Stimulated activated CD8-positive, alpha-beta memory T cell treated with anti-CD3 and anti-CD28 coated beads, Interleukin-2, amount 100 ng/mL, for 48 hours (primary cell): ENCODE measurements around the gene FKRP.

Experiments
- DNase-seq, 2 donors: peaks; one replicate each; pipeline ENCODE4 v3.0.0-alpha.2; 2020; ENCODE audit warnings: low read depth in 2 of 2

The FKRP gene

DNA sequence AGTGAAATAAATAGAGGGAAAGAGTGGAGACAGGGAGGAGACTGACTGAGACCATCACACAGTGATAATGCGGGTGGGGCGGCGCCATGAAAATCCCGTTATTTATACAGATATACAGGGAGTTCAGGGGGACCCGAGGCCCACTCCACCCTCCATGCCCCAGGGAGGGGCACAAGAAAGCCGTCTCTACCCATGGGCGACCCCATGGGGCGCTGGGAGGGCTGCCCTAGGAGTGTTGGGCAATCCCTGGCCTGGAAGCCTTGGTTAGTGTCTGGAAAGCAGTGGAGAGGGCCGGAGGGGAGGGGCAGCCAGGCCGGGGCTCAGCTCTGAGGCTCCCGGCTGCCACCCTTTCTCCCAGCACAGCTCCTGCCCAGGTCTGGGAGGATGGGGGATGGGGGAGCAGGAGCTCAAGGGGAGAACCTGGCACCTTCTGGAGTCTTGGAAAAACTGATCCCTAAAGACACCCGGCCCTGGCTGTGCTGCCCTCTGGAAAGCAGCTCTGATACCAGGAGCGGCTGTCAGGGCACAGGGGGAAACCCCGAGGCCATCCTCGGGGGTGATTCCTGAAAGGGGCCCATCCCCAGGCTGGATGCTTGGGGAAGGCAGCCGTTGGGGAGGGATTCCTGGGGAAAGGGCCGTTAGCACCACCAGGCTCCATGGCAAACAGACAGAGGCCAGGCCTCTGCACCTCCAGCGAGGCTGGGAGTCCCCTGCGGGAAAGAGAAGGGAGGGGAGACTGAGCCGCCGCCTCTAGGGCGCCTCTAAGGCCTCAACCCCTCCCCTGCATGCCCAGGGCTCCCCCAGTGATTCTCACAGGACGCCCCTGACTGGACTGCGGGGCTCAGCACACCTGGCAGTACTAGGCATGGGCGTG, 26.0 kb upstream of the FKRP start:
- DNase-seq, result no peak

DNA sequence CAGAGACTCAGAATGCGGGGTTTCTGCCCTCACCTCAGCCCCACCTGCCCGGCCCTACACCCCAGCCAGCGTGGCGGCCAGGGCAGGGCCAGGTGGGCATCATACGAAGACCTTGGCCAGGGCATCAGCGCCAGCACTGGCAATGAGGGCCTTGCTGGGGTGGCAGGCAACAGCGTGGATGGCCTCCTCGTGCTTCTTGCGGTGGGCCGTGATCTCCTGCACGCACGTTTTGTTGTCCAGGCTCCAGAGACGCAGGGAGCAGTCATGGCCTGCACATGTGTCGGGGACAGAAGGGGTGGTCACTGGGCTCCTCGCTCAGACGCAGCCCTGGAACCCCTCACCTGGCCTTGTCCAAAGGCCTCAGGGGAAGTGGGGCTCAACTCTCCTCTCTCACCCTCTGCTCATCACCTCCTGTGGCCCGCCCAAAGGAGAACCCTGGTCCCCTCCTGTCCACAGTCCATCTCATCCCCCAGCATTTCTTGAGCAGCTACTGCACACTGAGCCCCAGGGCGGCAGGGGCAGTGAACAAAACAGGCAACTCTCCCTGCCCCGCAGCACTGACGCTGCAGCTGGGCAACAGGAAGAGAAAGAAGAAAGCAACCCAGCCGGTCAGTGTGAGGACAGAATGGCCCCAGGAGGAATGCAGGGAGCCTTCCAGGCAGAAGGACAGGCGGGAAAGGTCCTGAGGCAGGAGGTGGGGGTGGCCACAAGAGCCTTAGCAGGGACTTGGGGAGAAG, 25.2 kb upstream of the FKRP start:
- DNase-seq, result no peak

DNA sequence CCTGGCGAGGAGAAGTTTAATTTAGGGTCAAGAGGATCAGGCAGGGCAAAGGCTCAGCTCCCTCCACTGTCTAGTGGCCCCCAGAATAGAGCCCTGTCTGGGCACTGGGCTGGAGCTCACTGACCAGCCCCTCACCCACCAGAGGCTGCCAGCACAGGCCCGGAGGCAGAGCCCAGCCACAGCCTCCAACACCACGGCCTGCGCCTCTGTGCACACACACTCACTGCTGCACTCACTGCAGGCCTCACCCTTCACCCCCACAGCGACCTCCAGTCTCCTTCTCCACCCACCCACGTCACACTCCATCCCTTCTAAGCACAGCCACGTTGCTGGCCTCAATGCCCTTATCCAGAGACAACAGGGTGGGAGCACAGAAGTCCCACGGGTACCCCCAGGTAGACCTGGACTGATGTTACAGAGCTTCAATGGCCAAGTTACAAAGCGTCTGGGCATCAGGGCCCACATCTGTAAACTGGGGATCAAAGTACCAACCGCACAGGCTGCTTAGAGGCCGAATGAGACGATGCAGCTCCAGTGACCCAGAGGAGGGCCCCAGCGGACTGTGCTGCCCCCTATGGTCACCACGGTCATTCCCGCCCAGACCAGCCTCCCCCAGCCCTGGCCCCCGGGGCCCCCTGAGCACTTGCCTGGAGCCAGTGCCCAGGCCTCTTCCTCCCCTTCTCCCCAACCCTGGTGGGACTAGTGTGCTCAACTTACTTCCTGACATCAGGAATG, 24.4 kb upstream of the FKRP start:
- no peak for DNase-seq

DNA sequence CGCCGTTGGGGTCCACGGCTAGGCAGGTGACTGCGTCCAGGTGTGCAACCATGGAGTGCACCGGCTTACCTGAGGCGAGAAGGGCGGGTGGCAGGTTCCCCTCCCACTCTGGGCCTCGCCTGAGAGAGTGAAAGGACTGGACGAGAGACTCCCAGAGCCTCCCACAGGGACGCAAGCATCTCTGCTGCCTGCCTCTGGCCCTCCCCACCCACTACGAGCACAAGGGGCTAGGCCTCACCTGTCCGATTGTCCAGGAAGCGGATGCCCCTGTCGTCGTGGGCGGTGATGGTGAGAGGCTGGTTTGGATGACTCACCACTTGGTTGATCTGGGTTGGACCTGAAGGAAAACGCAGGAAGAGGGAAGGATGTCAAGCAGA, 23.9 kb upstream of the FKRP start:
- DNase-seq, result no peak

DNA sequence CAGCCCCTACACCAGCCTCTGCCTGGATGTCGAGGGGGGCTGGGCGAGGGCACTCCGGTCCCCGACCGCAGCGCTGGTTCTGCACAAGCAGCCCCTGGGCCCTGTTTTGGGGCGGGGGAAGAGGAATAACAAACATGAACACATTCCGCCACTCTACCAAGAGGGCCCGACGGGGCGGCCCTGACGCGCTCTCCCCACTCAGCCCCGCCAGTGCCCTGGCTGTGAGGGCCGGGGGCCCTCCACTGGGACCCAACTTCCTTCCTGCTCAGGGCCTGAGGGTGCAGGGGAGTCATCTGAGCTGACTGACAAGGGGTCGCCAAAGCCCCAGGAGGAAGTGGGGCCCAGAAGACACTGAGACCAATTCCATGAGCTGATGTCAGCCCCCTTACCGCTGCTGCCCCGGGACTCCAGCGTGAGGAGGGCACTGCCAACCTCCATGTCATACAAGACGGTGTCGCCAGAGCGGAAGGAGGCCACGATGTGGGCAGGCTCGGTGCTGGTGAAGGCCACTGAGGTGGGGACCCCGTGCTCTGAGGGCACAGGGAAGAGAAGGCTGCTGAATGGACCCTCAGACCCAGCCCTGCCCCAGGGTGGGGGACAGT, 23.3 kb upstream of the FKRP start:
- DNase-seq, result no peak

DNA sequence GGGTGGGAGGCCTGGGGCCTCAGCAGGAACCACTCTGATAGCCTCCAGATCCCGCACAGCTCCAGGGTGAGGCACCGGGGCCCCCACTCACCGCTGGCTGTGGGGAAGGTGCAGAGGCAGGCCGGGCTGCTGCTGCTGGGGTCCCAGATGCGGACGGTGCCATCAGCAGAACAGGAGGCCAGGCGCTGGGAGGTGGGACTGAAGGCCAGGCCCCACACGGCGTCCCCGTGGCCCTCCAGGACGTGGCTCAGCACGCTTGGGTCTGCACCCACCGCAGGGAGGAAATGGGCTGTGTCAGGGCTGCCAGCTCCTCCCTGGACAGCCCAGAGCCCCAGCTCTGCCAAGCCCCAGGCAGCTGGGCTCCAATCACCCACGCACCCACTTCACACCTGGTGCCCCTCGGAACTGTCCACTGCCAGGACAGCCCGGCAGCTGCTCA, 22.8 kb upstream of the FKRP start:
- no peak for DNase-seq

DNA sequence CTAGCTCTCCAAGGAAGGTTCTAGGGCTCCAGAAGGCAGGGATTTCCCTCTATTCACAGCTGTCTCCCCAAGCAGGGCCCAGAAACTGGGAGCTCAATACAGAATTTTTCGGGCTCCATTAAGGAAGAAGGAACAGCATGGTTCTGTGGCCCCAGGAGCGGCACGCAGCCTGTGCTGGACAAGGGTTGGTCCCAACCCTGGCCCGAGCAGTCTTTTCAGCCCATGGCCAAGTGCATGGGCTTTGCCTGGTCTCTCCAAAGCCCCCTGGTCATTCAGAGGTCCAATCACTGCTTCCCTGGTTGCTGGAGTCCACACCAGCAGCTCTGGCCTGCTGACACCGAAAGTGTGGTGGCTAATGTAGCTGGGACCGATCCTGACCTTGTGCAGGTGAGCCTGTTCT, 22.4 kb upstream of the FKRP start:
- DNase-seq, result no peak

DNA sequence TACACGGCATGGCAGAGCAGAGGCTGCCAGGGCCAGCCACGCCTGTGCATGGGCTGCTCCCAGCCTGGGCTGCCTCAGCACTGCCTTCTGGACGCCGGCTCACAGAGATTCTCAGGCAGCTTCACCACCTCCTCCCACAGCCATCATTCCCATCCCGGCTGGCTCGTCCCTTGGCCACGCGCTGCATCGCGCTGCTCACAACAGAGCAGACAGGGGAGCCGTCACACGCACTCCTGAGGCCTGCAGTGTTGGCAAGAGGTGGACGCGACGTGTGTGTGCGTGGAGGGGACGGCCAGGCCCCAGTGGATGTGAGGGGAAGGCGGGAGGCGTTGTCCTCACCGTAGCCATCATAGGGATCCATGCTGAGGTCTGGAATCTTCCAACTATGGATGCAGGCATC, 21.4 kb upstream of the FKRP start:
- no peak for DNase-seq

DNA sequence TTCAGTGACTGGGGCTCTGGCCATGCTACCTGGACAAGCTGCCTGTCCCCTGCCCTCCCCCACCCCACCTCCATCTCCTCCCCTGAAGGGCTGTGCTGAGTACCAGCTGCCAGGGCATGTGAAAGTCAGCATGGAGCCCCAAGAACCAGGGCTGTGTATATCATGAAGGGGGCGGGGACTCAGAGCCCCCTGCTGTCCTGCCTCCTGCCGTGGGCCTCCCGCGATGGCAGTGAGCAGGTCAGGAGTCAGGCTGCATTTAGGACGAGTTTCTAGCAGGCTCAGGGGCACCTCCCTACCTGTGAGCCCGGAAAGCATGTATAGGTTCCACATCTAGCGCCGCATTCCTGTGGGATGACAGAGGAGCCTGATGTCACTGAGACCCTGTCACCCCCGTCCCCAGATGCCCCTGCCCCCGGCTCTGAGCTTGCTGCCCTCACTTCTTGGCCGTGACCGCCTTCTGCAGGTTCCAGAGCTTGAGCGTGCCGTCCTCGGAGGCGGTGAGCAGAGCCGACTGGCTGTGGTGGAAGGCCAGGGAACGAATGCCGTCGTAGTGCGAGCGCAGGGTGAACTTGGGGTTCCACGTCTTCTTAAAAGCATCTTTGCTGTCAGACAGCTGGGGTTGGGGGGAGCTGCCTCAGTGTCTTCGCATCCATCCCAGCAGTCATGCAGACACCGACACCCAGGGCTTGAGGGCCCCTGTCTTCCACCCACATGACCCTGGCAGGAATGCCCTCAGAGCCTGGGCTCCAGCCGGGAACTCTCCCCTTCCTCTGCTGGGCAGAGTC, 20.6 kb upstream of the FKRP start:
- DNase-seq, result no peak

DNA sequence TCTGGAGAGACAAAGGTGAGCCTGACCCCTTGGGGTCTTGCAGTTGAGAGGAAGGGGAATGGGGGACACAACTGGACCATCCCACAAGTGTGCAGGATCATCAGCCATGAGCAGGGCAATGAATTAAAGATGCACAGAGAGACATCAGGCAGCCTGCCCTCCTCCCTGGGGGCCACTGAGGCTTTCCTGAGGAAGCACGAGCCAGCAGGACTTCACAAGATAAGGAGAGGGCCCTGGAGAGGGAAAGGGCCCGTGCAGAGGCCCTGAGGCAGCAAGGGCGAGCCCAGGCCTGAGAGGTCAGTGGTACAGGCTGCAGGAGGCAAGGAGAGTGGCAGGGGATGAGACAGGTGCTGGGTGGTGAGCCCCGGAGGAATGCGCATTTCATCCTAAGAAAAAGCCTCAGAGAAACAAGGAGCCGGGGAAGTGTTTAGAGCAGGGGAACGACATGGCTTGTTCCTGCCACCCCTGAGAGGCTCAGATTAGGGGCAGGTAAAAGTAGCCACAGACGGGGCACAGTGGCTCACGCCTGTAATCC, 19.9 kb upstream of the FKRP start:
- DNase-seq, result no peak

DNA sequence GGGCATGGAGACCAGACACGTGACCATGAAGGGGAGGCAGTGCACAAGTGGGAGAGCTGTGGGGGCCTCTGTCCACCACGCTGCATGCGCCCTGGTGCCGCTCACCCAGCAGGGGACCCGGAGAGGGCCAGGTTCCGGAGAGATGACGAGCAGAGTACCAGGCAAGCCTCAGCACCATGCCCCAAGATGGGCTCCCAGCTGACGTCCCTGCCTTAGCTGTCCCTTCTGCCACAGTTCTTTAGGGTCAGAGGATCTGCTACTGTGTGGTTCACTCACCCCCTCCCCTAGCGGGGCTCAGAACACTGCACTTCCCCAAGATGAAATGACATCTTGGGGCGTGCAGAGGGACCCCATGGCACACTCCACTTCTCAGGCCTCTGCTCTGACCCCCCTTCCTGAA, 19.3 kb upstream of the FKRP start:
- DNase-seq, result no peak

DNA sequence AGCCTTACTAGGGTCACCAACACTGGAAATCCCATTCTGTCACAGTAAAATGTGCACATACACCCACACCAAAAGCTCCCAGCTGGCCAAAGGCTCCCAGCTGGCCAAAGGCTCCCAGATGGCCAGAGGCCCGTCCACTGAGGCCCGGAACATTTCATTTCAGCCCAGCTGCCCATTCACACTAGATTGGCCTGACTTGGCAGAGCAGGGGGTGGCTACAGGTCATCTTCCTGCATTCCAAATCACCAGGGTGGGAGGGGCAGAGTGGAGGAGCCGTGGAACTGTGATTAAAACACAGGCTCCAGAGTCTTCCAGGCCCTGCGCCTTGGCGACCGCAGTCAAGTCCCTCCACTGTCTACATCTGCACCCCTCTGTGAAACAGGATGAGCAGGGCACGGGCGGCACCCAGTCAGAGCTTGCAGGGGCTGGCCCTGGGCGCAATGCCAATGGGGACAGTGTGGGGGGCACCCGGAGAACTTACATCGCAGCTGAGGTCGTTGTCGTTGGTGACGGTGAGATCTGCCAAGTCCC, 18.8 kb upstream of the FKRP start:
- no peak for DNase-seq

DNA sequence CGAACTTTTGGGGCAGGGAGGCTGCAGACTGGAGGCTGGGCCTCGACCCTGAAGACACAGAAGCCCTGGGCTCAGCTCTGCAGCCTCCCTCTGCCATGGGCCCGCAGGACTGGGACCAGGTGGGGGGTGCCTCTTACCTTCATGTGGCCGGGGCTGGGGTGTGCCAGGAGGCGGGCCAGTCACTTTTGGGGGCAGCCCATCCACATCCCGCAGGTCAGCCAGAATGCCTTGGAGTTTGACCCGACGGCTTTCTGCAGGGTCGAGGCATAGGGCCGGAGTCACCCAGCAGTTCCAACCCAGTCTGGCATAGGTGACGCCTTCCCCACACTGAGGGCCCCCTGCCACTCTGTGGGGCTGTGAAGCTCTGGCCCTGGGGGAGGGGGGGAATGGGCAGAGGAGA, 18.1 kb upstream of the FKRP start:
- DNase-seq, result no peak

DNA sequence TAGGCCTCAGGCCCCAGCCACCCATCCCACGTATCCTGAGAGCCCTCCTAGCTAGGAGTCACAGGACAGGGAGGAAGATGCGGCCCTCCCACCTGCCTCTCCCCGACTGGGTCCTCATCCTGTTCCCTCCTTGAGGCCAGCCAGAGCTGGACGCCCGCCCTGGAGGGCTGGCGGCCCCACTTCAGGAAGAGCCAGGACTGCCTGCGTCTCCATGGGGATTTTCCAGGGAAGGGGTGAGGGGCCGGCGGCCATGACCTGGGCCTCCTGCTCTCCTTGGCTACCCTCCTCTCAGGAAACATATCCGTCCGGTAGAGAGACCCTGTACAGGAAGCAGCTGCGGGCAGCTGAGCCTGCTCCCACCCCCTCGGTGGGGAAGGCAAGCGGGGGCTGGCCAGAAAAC, 17.6 kb upstream of the FKRP start:
- no peak for DNase-seq

DNA sequence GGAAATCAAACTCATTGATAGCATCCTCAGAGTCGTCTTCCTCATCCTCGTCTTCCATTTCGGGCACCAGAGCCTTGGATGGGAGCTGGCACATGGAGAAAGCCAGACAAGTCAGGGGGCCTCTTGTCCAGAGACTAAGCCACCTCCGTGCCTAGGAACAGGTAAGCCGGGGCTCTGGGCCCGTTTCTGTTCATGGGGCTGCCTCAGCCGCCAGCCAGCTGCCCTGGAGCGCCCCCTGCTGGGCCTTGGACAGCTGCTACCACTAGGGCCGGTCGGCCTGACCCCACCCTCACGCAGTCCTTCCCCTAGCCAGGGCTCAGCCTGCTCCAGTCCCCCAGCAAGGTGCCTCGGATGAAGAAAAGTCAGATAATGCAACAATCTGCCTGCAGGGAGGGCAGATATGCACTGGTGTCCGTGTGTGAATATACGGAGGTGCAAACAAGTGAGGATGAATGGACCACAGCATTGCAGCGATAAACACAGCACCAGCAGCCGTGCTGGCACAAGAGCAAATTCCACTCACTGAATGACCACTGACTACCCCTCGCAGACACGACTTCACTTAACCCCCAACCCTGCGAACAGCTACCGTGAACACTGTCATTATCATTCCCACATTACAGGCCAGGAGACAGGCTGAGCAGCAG, 17.0 kb upstream of the FKRP start:
- DNase-seq, result peak; percentile 66 to 82

DNA sequence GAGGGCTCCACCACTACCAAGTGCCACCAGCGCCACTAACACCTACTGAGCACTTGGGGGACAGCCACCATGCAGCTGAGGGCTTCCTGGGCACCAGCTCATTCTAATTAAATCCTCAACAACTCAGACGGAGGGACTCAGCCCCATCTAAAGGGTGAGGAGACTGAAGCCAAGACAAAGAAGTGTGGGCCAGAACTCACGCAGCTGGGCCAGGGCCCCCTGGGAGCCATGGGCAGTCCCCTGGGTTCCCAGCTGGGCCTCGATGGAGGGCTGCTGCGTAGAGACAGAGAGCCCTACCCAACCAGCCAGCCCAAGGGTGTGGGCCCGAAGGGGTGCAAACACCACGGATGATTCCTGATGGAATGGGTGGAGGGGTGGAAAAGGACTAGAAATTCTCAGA, 16.2 kb upstream of the FKRP start:
- DNase-seq, result no peak

DNA sequence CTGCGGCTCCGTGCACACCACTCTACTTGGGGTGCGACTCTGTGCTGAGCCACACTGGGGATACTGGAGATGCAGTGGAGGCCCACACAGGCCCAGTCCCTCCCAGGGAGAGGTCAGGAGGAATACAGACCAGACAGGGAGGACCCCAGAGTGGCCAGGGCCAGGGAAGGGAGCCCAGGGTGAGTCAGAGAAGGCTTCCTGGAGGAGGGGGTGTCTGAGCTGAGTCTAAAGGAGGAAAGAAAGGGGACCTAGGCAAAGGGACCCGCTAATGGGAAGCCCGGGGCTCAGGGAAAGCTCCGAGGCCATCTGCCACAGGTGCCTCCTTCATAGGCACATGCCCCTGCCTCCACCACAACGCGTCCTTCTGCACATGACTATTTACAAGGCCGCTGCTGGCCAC, 15.7 kb upstream of the FKRP start:
- DNase-seq, result no peak

DNA sequence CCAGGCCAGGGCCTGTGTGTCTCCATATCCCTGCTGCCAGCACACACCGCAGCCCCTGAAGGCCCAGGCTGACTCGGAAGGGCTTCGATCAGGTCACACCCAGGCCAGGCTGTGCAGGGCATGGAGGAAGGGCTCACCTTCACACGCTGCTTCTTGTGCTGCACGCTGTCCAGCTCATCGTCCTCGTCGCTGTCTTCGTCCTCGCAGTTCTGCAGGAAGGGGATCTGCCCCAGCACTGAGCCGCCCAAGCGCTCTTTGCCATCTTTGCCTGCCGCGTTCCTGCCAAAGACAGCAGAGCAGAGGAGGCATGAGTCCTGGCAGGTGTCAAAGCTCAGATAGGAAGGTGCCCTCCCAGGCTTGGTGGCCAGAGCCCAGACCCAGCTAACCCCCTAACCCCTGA, 15.3 kb upstream of the FKRP start:
- no peak for DNase-seq

DNA sequence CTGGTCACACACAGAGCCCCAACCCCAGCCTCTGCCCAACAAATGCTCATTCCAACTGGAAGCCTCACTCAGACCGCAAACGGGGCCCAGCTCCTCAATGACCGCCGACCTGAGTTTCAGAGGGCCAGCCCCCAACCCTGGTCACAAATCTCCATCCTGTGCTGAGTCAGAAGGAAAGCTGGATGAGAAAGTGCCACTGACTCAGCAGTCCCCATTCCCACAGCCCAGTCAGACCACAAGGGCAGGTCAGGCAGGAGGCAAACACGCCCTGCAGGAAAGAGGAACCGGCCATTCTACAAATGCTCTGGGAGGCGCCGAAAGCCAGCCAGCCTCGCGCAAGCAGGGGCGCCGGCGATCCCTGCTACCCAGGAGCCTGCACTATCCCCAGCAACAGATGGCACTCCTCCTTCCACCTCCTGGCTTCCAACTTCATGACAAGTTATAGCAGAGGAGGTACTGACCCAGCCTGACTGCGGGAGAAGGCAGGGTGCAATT, 14.8 kb upstream of the FKRP start:
- no peak for DNase-seq

DNA sequence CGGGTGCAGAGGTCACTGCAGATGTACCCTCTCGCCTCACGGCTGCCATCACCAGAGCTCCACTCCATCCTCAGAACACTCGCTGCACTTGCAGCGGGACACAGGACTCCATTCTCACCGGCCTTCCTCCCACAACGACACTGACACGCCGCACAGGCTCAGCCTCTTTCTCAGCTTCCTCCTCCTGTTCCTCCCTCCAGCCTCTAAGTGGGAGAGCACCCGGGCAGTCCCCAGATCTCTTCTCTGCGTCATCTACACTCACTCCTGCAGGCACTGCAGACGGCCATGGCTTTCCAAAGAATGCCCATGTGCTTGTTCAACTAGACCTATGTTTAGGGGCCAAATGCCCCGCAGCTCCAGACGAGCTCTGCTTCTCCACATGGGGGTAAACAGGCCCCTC, 14.3 kb upstream of the FKRP start:
- no peak for DNase-seq
